Gastrocnemius medialis (tissue), 4 donors: ENCODE measurements around the gene PTAFR. TPM values are rescaled to one million over a fixed set of nuclear protein-coding genes. Genes with fewer than 3 reads are reported as not detected.

Experiments
- ATAC-seq, 2 donors: fragments of 150-250 bp; one replicate each; pipeline ENCODE4 v1.9.1; 2016
- DNase-seq, 2 donors: peaks; one replicate each; pipeline ENCODE4 v3.0.0-alpha.2; 2019
- H3K27ac ChIP-seq, 4 donors: fragments of 200-600 bp; sonication (generic); 1 replicate in 1 of 4; 2 replicates in 3 of 4; pipeline ENCODE4 v1.5.1; 2016 to 2018; ENCODE audit warnings: mild to moderate bottlenecking in 2 of 4, moderate library complexity in 1 of 4
- H3K27me3 ChIP-seq, 3 donors: fragments of 200-600 bp; sonication (generic) in 2 of 3; 1 replicate in 1 of 3; 2 replicates in 2 of 3; pipeline versions ENCODE4 v1.5.1 to v1.6.0; 2016 to 2019; ENCODE audit warnings: mild to moderate bottlenecking in 1 of 3, moderate library complexity in 1 of 3
- H3K36me3 ChIP-seq, 2 donors: fragments of 200-600 bp; sonication (generic) in 1 of 2; one replicate each; pipeline ENCODE4 v1.5.1; 2017 to 2018
- H3K4me1 ChIP-seq, 2 donors: fragments of 200-600 bp; sonication (generic) in 1 of 2; one replicate each; pipeline ENCODE4 v1.5.1; 2016 to 2017; ENCODE audit warnings: mild to moderate bottlenecking in 2 of 2
- H3K4me3 ChIP-seq, 4 donors: fragments of 200-600 bp; sonication (generic) in 3 of 4; 1 replicate in 1 of 4; 2 replicates in 3 of 4; pipeline ENCODE4 v1.5.1; 2016 to 2019; ENCODE audit warnings: mild to moderate bottlenecking in 2 of 4
- H3K9me3 ChIP-seq, 3 donors: fragments of 200-600 bp; sonication (generic) in 2 of 3; 1 replicate in 1 of 3; 2 replicates in 2 of 3; pipeline ENCODE4 v1.5.1; 2016 to 2019
- POLR2A ChIP-seq, 2 donors: fragments of 450-650 bp; IDR thresholded peaks; one replicate each; pipeline ENCODE4 v1.6.1; 2017; ENCODE audit warnings: antibody characterized with exemption in 2 of 2, mild to moderate bottlenecking in 2 of 2, moderate library complexity in 2 of 2
- in situ Hi-C, 4 donors: fragments of 200-750 bp; cut with MboI; loops; one replicate each; pipeline versions ENCODE4 v1.15.0 to v1.8.0; 2017; ENCODE audit warnings: low sequenced_read_pairs in 4 of 4
- intact Hi-C: fragments of 100-400 bp; cut with DNase I; formaldehyde crosslinking; loops from one replicate; pipeline ENCODE4 v1.15.1; 2023; ENCODE audit warnings: low total_unique reads
- total RNA-seq, 4 donors: library from RNA; depleted of rRNA; stranded (reverse); fragments of >200 nt; gene quantifications; one replicate each; pipeline versions ENCODE4 v1.1.0 to v1.2.3, GENCODE V29; 2016
- TF ChIP-seq, protein P1 (sequence below), 5 experiments: fragments of 450-650 bp in 3 of 5; fragments of 200-600 bp in 2 of 5; sonication (generic) in 2 of 5; IDR thresholded peaks in 4 of 5; conservative IDR thresholded peaks in 1 of 5; 1 replicate in 4 of 5; 2 replicates in 1 of 5; pipeline ENCODE4 v1.5.1; 2016 to 2019; ENCODE audit warnings: antibody characterized with exemption in 5 of 5, mild to moderate bottlenecking in 3 of 5, moderate library complexity in 3 of 5

PTAFR gene
- total RNA-seq, 4 donors from 2014 or later = 0.76 to 1.5 (median 0.97) TPM

DNA sequence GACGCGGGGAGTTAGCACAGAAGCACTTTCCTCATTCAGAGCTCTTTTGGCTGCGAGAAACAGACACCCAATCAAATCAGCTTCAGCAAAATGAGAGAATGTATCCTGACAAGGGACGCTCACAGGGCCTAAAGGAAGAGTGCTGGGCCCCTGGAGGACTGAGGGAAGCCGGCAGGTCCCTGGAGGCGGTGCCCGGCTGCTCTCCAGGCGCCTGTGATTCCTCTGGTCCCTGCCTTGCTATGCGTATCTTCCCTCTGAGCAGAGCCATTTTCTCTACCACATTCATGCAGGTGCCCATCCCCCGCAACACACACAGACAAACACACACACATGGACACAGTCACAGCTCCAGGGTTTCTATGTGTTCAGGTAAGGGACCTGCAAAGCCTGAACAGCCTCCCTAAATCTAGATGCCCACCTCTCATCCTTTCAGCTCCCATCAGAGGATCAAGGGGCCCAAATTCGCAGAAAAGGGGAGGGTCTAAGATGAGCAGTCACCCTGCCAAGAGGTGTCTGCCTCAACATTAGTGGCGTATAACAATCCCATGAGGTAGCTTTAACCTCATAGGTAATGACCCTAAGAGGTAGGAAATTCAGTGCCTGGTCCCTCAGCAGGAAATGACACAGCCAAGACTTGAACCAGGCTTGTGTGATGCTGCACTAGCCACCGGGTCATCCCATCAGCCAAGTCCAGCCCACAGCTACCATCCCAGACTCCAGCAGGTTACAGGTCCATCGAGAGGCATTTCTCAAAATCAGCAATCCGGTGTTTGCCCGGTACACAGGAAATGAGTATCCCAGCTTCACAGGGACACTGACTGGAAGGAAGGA, 29.0 kb downstream of the PTAFR start:
- no peak overlapping the region for H3K27ac ChIP-seq
- intact Hi-C loops (no loop called here), in situ Hi-C loops (no loop called here)
- ATAC-seq (no peak), DNase-seq (no peak)
- no peaks in the 10 kb centered on the region for H3K36me3 ChIP-seq
- H3K4me3 ChIP-seq = no peak overlapping the region
- TF ChIP-seq POLR2A (IDR thresholded peaks at IDR 0.05) = no peak
- TF ChIP-seq, protein P1, sequence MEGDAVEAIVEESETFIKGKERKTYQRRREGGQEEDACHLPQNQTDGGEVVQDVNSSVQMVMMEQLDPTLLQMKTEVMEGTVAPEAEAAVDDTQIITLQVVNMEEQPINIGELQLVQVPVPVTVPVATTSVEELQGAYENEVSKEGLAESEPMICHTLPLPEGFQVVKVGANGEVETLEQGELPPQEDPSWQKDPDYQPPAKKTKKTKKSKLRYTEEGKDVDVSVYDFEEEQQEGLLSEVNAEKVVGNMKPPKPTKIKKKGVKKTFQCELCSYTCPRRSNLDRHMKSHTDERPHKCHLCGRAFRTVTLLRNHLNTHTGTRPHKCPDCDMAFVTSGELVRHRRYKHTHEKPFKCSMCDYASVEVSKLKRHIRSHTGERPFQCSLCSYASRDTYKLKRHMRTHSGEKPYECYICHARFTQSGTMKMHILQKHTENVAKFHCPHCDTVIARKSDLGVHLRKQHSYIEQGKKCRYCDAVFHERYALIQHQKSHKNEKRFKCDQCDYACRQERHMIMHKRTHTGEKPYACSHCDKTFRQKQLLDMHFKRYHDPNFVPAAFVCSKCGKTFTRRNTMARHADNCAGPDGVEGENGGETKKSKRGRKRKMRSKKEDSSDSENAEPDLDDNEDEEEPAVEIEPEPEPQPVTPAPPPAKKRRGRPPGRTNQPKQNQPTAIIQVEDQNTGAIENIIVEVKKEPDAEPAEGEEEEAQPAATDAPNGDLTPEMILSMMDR (IDR thresholded peaks at IDR 0.05 in 4 of 5, conservative IDR thresholded peaks at IDR 0.05 in 1 of 5) = no peak
- no peaks in the 10 kb centered on the region for H3K9me3 ChIP-seq
- no peaks in the 10 kb centered on the region for H3K27me3 ChIP-seq
- no peaks in the 10 kb centered on the region for H3K4me1 ChIP-seq

DNA sequence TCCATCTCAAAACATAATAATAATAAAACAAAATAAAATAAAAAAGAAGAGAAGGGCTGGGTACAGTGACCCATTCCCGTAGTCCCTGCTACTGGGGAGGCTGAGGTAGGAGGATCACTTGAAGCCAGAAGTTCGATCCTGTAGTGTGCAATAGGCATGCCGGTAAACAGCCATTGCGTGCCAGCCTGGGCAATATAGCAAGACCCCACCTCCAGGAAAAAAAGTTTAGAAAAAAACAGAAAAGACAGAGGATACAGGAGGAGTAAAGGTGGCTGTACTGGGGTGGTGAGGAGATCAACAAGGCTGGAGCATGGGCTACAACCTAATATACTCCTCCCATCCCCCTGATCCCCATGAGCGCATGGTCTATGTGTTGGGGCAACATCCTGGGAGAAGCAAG, 30.8 kb downstream of the PTAFR start:
- ATAC-seq (no peak), DNase-seq (no peak)
- in situ Hi-C loops = no loop called here
- Histone ChIP-seq H3K4me3 (no peak overlapping the region), H3K9me3 (no peaks in the 10 kb centered on the region), H3K4me1 (no peaks in the 10 kb centered on the region), H3K27me3 (no peaks in the 10 kb centered on the region), H3K27ac (no peak overlapping the region), H3K36me3 (no peaks in the 10 kb centered on the region)
- TF ChIP-seq, protein P1 (IDR thresholded peaks at IDR 0.05 in 4 of 5, conservative IDR thresholded peaks at IDR 0.05 in 1 of 5) = no peak
- TF ChIP-seq POLR2A (IDR thresholded peaks at IDR 0.05) = no peak
- intact Hi-C loops = no loop called here

DNA sequence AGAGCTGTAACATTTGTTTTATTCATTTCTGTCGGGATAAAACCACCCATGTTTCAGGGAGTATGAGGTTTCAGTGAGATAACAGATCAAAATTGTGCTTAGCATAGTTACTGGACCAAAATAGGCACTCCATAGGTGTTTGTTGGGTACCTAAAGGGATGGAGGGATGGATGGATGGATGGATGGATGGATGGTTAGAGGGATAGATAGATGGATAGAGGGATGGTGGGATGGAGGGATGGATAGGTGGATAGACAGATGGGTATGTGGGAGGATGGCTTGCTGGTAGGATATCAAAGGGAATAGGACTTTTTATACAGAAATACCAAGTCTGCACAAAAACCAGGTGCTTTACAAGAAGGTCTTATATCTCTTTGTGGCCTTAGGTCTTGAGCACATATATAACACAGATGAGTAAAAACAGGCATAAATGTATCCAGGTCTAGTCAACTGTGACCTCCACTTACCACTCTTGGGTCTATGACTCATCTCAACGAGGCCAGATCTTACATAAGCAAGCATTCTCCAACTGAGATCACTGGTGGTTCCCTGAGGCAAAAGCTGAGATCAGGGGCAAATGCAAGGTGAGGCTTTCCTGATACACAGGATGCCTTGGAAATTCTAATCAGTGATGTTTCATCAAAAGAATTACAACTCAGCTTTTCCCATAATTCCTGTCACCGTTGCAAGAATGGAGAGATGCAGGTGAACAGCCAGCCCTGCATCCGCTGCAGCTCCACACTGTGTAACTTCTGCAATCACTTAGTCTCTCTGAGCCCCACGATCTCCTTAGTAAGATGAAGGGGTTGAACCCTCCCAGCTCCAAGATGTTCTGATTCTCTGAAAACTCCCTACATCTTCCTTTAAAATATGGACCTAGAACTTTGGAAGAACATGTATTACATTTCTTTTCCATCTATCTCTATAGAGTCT, 32.0 kb downstream of the PTAFR start:
- no peaks in the 10 kb centered on the region for H3K9me3 ChIP-seq
- no peaks in the 10 kb centered on the region for H3K4me1 ChIP-seq
- in situ Hi-C loops = no loop called here
- H3K27ac ChIP-seq = no peak overlapping the region
- no peak overlapping the region for H3K4me3 ChIP-seq
- H3K36me3 ChIP-seq = no peaks in the 10 kb centered on the region
- TF ChIP-seq POLR2A (IDR thresholded peaks at IDR 0.05) = no peak
- TF ChIP-seq, protein P1 (IDR thresholded peaks at IDR 0.05 in 4 of 5, conservative IDR thresholded peaks at IDR 0.05 in 1 of 5) = no peak
- intact Hi-C loops = no loop called here
- DNase-seq (no peak), ATAC-seq (no peak)
- no peaks in the 10 kb centered on the region for H3K27me3 ChIP-seq

DNA sequence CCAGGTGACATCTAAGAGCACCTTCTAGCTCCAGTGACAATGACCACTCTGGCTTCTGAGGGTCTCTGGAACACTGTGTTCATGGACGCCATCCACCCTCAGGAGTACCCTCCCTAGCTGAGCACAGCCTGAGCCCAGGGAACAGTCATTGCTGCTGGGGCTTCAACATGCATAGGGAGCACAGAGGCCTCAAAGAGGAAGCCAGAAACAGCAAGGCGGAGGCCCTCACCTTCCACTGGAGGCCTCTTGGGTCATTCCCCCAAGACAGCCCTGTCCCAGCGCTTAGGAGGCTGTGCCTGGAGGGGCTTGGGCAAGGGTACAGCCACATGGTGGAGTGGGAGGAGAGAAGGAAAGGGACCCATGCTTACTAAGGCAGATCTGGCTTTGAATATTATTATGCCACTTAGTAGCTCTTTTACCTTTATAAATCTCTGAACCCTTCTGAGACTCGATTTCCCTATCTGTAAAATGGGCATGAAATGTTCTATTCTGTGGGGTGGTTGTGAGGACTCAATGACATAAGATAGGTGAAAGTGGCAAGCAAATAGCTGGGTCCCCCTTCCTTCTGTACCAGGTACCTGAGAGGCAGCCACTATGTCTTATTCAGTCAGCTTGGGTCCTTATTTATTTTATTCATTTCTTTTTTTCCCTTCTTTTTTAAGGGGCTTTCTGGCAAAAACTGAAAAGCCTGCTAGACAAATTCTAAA, 32.8 kb downstream of the PTAFR start:
- intact Hi-C loops = no loop called here
- in situ Hi-C loops = no loop called here
- H3K27ac ChIP-seq = no peak overlapping the region
- TF ChIP-seq, protein P1 (IDR thresholded peaks at IDR 0.05 in 4 of 5, conservative IDR thresholded peaks at IDR 0.05 in 1 of 5) = no peak
- no peak for TF ChIP-seq POLR2A (IDR thresholded peaks at IDR 0.05)
- no peaks in the 10 kb centered on the region for H3K4me1 ChIP-seq
- DNase-seq (no peak), ATAC-seq (no peak)
- no peaks in the 10 kb centered on the region for H3K36me3 ChIP-seq
- no peaks in the 10 kb centered on the region for H3K9me3 ChIP-seq
- H3K4me3 ChIP-seq = no peak overlapping the region
- H3K27me3 ChIP-seq = no peaks in the 10 kb centered on the region
